Testis (tissue), 3 donors: ENCODE measurements around the gene GNB5. TPM values are rescaled to one million over a fixed set of nuclear protein-coding genes. Genes with fewer than 3 reads are reported as not detected.
"Not testable (repeated sequence)": the region's sequence is repeated elsewhere in the genome, so short reads cannot be mapped to it uniquely, and the experiment has no call there.

ENCODE experiments used
- DNase-seq: peaks from one replicate; pipeline ENCODE4 v3.0.0-alpha.2; 2019
- H3K27ac ChIP-seq, 2 donors: fragments of 200-600 bp; sonication (generic); one replicate each; pipeline ENCODE4 v1.5.1; 2019
- H3K27me3 ChIP-seq: fragments of 200-600 bp; sonication (generic); one replicate; pipeline ENCODE4 v1.5.1; 2019
- H3K36me3 ChIP-seq: fragments of 200-600 bp; sonication (generic); one replicate; pipeline ENCODE4 v1.5.1; 2017; ENCODE audit warnings: low read depth; ENCODE audit errors: missing control alignments
- H3K4me1 ChIP-seq: fragments of 200-600 bp; sonication (generic); one replicate; pipeline ENCODE4 v1.5.1; 2019
- H3K4me3 ChIP-seq, 2 donors: fragments of 200-600 bp; sonication (generic); one replicate each; pipeline ENCODE4 v1.5.1; 2017 to 2019
- H3K9me3 ChIP-seq: fragments of 200-600 bp; sonication (generic); one replicate; pipeline ENCODE4 v1.5.1; 2017
- POLR2A ChIP-seq: fragments of 450-650 bp; IDR thresholded peaks from one replicate; pipeline ENCODE4 v1.6.1; 2017; ENCODE audit warnings: antibody characterized with exemption, mild to moderate bottlenecking, moderate library complexity
- WGBS, 2 donors: methylation state at CpG; one replicate each; pipeline ENCODE4 v1.1.5; 2018; 5-methylcytosine and 5-hydroxymethylcytosine counted together
- intact Hi-C: fragments of 100-400 bp; cut with DNase I; formaldehyde crosslinking; loops from one replicate; pipeline ENCODE4 v1.15.1; 2023; ENCODE audit warnings: low total_unique reads
- polyA plus RNA-seq: library from polyadenylated mRNA; stranded (reverse); fragments of 350-450 nt; fragmentation: Illumina TruSeq; extraction: RNeasy Lipid Tissue Mini Kit (QIAGEN cat#74804); gene quantifications from one replicate; pipeline ENCODE4 v1.2.3, GENCODE V29; 2014; ENCODE audit warnings: low read depth, low replicate concordance; ENCODE audit not compliant: insufficient read depth
- total RNA-seq, 2 donors: library from RNA; depleted of rRNA; stranded (reverse); fragments of >200 nt; gene quantifications; one replicate each; pipeline ENCODE4 v1.2.3, GENCODE V29; 2016
- TF ChIP-seq, protein P1 (sequence below), 3 experiments: fragments of 450-650 bp in 2 of 3; fragments of 200-600 bp in 1 of 3; sonication (generic) in 1 of 3; IDR thresholded peaks; one replicate each; pipeline ENCODE4 v1.5.1; 2016 to 2019; ENCODE audit warnings: antibody characterized with exemption in 3 of 3, mild to moderate bottlenecking in 2 of 3, moderate library complexity in 1 of 3

GNB5 gene
- total and polyA plus RNA-seq, 3 donors from 2014 or later: 37.1 to 82.3 (median 65.4) TPM

DNA sequence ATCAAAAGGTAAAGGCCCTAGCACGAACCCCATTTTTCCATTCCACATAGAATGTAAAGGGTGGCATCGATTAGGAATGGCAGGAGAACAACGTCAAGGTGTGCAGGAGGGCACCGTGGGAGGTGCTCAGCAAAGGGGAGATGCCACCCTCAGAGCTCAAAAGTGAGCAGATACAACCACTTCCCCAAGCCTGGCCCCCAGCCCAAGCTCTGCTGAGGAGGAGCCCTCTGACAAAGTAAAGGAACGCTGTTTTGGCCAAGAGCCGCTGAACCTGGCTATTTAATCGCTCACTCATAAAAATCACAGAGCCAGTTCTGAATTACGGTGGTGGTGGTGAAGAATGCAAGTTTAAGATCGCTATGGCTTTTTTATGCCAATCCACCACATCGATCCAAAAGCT, 12.4 kb downstream of the GNB5 start:
- no peak for TF ChIP-seq POLR2A
- TF ChIP-seq, protein P1, sequence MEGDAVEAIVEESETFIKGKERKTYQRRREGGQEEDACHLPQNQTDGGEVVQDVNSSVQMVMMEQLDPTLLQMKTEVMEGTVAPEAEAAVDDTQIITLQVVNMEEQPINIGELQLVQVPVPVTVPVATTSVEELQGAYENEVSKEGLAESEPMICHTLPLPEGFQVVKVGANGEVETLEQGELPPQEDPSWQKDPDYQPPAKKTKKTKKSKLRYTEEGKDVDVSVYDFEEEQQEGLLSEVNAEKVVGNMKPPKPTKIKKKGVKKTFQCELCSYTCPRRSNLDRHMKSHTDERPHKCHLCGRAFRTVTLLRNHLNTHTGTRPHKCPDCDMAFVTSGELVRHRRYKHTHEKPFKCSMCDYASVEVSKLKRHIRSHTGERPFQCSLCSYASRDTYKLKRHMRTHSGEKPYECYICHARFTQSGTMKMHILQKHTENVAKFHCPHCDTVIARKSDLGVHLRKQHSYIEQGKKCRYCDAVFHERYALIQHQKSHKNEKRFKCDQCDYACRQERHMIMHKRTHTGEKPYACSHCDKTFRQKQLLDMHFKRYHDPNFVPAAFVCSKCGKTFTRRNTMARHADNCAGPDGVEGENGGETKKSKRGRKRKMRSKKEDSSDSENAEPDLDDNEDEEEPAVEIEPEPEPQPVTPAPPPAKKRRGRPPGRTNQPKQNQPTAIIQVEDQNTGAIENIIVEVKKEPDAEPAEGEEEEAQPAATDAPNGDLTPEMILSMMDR (IDR thresholded peaks at IDR 0.05): no peak
- WGBS, 2 donors: 13% methylated on average over 10 of the region's 10 CpGs
- intact Hi-C loops: no loop called here

DNA sequence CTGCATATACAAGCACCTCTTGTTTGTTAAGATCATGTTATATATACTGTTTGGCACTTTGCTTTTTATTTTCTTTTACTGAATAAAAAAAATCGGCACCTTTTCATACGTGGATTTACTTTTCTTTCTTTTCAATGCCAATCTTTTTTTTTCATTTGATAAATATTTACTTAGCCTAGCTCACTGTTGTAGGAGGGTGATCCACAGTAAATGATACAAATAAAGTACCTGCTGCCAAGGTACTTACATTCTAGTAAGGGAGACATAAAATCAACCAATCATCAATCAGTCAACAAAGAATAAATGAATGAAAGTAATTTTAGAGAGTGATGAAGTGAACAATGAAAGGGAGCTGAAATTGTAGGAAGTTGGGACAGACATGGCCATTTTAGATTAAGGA, 18.3 kb downstream of the GNB5 start:
- Histone ChIP-seq H3K4me3 (no peak overlapping the region), H3K4me1 (peaks cover 12% of the 10 kb centered on the region), H3K36me3 (no peaks in the 10 kb centered on the region), H3K27me3 (no peaks in the 10 kb centered on the region), H3K9me3 (no peaks in the 10 kb centered on the region), H3K27ac (peak overlapping the region; percentile 3 to 81)
- WGBS, 2 donors: 76 to 86% methylated on average over 2 of the region's 2 CpGs
- DNase-seq: no peak
- intact Hi-C loops: no loop called here
- no peak for TF ChIP-seq POLR2A
- TF ChIP-seq, protein P1 (IDR thresholded peaks at IDR 0.05): no peak

More for the DNA sequence above, 12.4 kb downstream of the GNB5 start:
- DNase-seq: no peak
- H3K9me3 ChIP-seq: no peaks in the 10 kb centered on the region
- H3K4me3 ChIP-seq: peak overlapping the region; percentile 70 to 85
- H3K36me3 ChIP-seq: no peaks in the 10 kb centered on the region
- H3K4me1 ChIP-seq: peaks cover 26% of the 10 kb centered on the region
- no peaks in the 10 kb centered on the region for H3K27me3 ChIP-seq
- H3K27ac ChIP-seq: peak overlapping the region; percentile 92 to 98

DNA sequence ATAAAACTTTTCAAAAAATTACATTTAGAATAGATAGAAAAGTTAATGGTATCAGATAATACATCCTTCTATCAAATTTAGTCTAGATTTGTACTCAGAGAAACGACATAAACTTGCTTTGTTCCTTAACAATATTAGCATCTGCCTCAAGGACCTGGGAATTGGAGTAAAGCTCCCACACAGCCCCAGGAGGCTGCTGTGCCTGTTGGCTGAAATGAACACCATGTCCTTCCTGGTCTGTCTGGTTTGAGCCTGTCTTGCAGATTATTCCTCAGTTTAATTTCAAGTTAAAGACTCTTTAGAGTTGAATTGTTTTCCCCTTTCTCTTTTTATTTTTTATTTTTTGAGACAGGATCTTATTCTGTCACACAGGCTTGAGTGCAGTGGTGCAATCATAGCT, 19.4 kb downstream of the GNB5 start:
- Histone ChIP-seq H3K4me1 (peaks cover 12% of the 10 kb centered on the region), H3K27ac (peak overlapping the region; percentile 16 to 81), H3K27me3 (no peaks in the 10 kb centered on the region), H3K36me3 (no peaks in the 10 kb centered on the region), H3K9me3 (no peaks in the 10 kb centered on the region), H3K4me3 (no peak overlapping the region)
- WGBS, 2 donors: 18 to 20% methylated on average over 1 of the region's 1 CpG
- intact Hi-C loops: no loop called here
- peak; percentile 58 for DNase-seq
- TF ChIP-seq, protein P1 (IDR thresholded peaks at IDR 0.05): no peak
- no peak for TF ChIP-seq POLR2A

DNA sequence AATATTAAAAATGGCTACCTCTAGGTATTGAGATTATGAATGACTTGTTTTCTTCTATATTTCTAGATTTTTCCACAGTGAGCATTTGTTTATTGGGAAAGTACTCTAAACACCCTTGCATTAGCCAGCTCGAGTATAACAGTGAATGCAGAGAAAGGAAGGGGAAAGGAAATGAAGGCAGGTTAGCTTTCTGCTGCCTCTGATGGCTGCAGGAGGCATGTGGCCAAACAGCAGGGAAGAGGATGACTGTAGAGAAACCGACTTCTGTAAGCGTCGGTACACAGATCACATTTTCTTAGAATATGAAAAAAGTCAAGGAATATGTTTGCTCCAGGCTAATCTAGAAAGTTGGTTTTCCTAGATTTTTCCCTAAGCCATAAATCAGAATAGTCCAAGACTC, 19.8 kb downstream of the GNB5 start:
- WGBS, 2 donors: 25 to 36% methylated on average over 4 of the region's 4 CpGs
- H3K27me3 ChIP-seq: no peaks in the 10 kb centered on the region
- no peak overlapping the region for H3K4me3 ChIP-seq
- H3K4me1 ChIP-seq: peaks cover 12% of the 10 kb centered on the region
- no peaks in the 10 kb centered on the region for H3K36me3 ChIP-seq
- H3K9me3 ChIP-seq: no peaks in the 10 kb centered on the region
- DNase-seq: peak; percentile 28
- H3K27ac ChIP-seq: peak overlapping the region; percentile 16 to 81
- intact Hi-C loops: no loop called here
- TF ChIP-seq, protein P1 (IDR thresholded peaks at IDR 0.05): no peak
- TF ChIP-seq POLR2A: no peak

GRCh38 chr15:52170199-52170598, 21.0 kb downstream of the GNB5 start:
- DNase-seq, intact Hi-C loops, H3K9me3 ChIP-seq: not testable (repeated sequence)

GRCh38 chr15:52165494-52166131, 25.6 kb downstream of the GNB5 start:
- H3K4me1 ChIP-seq: peaks cover 11% of the 10 kb centered on the region
- H3K9me3 ChIP-seq, H3K27me3 ChIP-seq, H3K4me3 ChIP-seq, H3K27ac ChIP-seq, intact Hi-C loops, DNase-seq, H3K36me3 ChIP-seq: not testable (repeated sequence)
- WGBS, 2 donors: 77 to 87% methylated on average over 5 of the region's 5 CpGs

More at GRCh38 chr15:52170199-52170598, 21.0 kb downstream of the GNB5 start:
- not testable (repeated sequence) for H3K36me3 ChIP-seq, H3K4me3 ChIP-seq, H3K27me3 ChIP-seq
- H3K4me1 ChIP-seq: peaks cover 12% of the 10 kb centered on the region
- peak overlapping the region in 1 of 2 donors; percentile 81 for H3K27ac ChIP-seq
- 86 to 89% methylated on average over 3 of the region's 3 CpGs for WGBS, 2 donors
